HG03354 (cell line): Measurements from ENCODE around the gene MAPRE2.

Experiments used
- ATAC-seq: cut with Tn5 transposase; IDR thresholded peaks from one replicate; pipeline ENCODE4 v1.9.1; 2021; ENCODE audit warnings: mild to moderate bottlenecking; ENCODE audit not compliant: unreplicated experiment, poor library complexity, severe bottlenecking

MAPRE2 gene

GRCh38 chr18:35110554-35111485 is 69.6 kb downstream of the MAPRE2 start:
- no peak for ATAC-seq

GRCh38 chr18:35112696-35113095 is 71.5 kb downstream of the MAPRE2 start:
- ATAC-seq: no peak

- ATAC-seq: no peak
These were observed 73.1 kb downstream of the MAPRE2 start for GRCh38 chr18:35114305-35114704.

- no peak for ATAC-seq
These were observed 75.6 kb downstream of the MAPRE2 start for GRCh38 chr18:35116784-35117318.

GRCh38 chr18:35117372-35117771 is 76.2 kb downstream of the MAPRE2 start:
- ATAC-seq: no peak

GRCh38 chr18:35117951-35118411 is 76.8 kb downstream of the MAPRE2 start:
- ATAC-seq: no peak

- no peak for ATAC-seq
These were observed 77.4 kb downstream of the MAPRE2 start for GRCh38 chr18:35118641-35119040.

- no peak for ATAC-seq
These were observed 79.8 kb downstream of the MAPRE2 start for GRCh38 chr18:35121038-35121437.

GRCh38 chr18:35121531-35121930 is 80.3 kb downstream of the MAPRE2 start:
- no peak for ATAC-seq

- ATAC-seq: peak; percentile 96
These were observed 81.5 kb downstream of the MAPRE2 start for GRCh38 chr18:35122586-35123224.

GRCh38 chr18:35123811-35124210 is 82.6 kb downstream of the MAPRE2 start:
- no peak for ATAC-seq

- no peak for ATAC-seq
These were observed 86.0 kb downstream of the MAPRE2 start for GRCh38 chr18:35127201-35127600.

GRCh38 chr18:35128675-35129074 is 87.5 kb downstream of the MAPRE2 start:
- ATAC-seq: no peak

GRCh38 chr18:35130236-35130635 is 89.0 kb downstream of the MAPRE2 start:
- no peak for ATAC-seq

GRCh38 chr18:35131387-35132020 is 90.3 kb downstream of the MAPRE2 start:
- no peak for ATAC-seq

GRCh38 chr18:35132021-35132902 is 91.0 kb downstream of the MAPRE2 start:
- ATAC-seq: no peak

- no peak for ATAC-seq
These were observed 93.0 kb downstream of the MAPRE2 start for GRCh38 chr18:35134190-35134730.

GRCh38 chr18:35134791-35135531 is 93.7 kb downstream of the MAPRE2 start:
- ATAC-seq: no peak
